NCI-H1092 (cell line): ENCODE measurements around the gene PM20D1.
"Not testable (repeated sequence)": the region's sequence is repeated elsewhere in the genome, so short reads cannot be mapped to it uniquely, and the experiment has no call there.

ENCODE experiments used
- DNase-seq: peaks from one replicate; lab custom pipeline; 2025; lab: John Stamatoyannopoulos, UW

The PM20D1 gene

DNA sequence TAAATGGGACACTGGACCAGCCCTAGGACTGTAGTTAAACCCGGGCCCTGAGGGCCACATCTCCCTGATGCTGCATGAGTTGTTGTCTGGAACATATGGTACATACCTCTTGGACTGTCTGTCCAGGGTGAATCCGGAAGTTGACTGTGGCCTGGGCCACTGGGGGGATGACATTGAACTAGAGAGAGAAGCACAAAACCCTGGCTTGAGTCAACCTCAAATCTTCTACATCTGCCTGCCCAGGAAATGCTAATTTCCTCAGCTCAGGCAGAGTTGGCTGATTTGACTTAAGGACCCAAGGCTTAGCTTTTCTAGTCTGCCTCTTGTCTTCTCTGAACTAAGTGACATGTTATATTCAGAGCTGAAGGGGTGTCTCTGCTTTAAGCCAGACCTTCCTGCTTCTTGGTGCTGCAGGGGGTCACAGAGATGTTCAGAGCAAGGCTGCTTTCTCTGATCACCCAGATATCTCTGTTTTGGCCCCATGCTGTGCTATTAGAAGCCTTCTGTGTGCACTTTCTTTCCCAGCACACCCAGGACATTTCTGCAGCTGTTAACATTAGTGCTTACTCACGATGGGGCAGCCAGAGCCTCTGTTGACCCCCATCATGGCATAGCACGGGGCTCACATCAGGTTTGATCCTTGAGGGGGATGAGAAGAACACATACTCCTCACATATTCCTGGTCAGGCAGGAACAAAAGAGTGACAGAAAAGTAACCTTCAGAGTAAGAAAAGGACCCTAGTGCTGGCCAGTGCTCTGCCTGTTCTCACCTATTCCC lies 9.6 kb downstream of the PM20D1 start:
- DNase-seq: no peak

DNA sequence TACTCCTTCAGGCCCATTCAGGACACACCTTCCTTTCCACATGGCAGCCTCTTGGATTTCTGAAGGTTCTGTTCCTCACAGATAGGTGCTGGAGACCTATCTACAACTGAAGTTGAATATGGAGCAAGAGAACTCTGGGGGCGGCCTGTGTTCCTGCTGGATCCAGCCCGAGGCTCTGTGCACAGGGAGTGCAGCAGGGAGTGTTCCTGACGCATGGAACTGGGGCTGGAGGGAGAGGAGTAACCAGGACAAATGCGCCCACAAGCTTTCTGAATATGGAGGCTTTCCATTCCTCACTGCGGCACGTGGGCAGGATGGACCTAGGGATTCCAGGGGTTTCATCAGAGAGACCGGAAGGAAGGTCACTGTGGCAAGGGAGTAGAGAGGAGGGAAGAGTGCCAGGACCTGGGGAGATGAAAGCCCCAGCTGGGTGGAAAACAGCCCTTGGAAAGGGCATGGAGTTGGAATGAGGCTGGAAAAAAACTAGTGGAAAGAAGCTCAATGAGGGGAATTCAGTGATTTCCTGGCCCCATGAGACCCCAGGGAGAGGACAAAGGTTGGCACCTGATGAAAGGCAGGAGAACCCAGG lies 12.5 kb downstream of the PM20D1 start:
- DNase-seq: no peak

DNA sequence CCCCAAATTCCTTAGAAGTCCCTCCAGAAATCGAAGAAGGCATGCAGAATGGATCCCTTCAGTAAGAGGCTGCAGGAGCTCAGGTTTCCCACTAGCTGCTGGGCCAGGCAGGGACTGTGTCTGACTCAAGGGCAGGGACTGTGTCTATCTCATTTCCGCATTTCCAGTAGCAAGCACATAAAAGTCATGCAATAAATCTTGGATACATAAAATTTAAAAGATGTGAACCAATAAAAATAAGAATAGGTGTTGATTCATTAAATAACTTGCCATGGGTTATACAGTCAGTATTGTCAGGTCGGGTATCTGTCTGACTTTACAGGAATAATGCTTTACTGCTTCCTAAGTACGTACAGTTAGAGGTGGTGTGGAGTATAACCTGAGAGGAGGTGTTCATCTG lies 15.2 kb downstream of the PM20D1 start:
- DNase-seq: no peak

DNA sequence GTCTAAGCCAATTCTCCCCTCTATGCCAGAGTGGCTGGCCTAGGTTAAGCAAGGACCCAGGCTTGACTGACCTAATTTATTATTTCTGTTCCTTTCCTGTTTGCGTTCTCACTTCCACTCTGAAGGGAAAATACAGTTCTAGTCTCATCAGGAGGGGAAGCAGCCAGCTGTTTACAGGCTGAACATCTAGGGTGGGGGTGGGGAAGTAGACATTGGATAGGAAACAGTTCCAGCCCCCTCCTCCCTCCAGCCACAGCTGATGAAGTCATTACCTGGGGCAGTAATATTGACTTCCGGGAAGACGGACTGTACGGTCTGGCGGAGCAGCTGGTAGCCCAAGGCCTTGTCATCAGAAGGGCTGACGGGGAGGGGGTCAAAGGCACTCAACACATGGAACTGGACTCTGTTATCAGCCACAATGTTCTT lies 17.6 kb downstream of the PM20D1 start:
- no peak for DNase-seq

DNA sequence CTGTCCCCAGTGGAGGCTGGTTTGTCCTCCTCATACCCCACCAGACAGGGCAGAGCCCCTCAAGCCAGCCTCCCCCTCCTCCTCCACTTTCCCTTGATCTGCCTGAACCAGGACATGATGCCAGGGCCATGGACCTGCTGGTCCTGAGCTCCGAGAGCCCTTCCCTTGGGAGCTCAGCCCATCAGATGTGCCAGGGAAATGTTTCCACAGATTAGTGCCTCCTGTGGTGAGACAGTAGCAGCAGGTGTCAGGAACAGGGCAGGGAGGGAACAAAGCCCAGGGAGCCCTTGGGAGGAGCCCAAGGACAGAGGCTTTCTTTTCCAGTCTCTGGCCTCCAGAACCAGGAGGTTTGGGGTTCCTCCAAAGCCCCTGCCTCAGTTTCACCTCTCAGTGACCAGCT lies 22.3 kb downstream of the PM20D1 start:
- DNase-seq: peak; percentile 42

- DNase-seq: no peak
These were observed 22.9 kb downstream of the PM20D1 start for GRCh38 chr1:205826995-205827394.

DNA sequence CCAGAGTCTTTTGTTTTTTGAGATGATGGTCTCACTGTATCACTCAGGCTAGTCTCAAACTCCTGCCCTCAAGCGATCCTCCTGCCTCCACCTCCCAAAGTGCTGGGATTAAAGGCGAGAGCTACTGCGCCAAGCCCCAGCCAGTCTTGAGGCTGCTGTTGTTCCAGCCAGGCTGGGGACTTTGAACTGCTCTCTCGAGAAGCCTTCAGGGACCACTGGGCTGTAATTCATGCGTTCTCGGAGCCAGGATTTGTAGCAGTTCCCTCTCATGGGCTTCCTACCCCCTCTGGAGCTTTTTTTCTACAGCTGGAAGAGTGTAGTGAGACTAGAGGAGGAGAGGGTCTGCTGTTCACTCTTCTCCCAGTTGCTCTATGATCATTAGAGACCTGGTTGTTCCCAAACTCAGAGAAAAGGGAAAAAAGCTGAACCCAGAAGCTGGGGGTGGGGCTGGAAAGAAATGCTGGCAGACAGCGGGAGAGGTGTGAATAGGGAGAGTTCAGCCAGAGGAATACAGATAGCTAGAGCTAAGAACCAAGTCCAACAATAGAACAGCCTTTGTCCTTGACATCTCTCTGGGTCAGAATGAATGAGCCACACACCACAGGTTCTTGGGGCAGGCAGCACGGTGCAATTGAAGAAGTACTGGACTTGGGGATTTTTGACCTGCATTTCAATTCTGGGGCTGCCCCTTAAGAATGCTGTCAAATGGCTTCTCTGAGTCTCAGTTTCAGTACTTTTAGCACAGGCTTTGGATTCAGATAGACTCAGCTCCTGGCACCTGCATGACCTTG lies 23.7 kb downstream of the PM20D1 start:
- no peak for DNase-seq

DNA sequence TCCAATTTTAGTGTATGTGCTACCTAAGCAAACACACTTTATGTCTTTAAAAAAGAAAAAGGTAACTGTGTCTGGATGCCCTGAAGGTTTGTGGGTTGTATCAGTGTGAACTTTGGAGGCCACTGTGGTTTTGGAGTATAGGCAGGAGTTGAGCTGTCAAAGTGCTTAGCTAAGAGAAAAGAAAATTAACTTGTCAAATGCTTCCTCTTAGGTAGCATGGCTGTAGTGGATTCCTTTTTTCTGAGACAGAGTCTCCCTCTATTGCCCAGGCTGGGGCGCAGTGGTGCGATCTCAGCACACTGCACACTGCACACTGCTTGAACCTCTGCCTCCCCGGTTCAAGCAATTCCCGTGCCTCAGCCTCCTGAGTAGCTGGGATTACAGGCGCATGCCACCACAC lies 25.8 kb downstream of the PM20D1 start:
- no peak for DNase-seq

- not testable (repeated sequence) for DNase-seq
These were observed 26.7 kb downstream of the PM20D1 start for GRCh38 chr1:205823260-205823659.

DNA sequence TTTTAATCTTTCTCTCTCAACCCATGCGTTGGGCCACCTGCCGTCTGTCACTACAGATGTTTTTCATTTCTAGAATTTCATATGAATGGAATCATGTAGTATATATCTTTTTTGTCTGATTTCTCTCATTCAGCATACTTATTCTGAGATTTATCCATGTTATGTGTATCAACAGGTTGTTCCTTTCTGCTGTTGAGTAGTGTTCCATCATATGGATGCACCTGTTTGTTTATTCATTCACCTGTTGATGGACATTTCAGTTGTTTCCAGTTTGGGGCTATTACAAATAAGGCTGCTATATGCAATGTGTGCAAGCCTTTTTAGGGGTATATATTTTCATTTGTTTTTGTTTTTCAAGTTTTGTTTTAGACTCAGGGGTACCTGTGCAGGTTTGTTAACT lies 27.5 kb downstream of the PM20D1 start:
- DNase-seq: no peak

DNA sequence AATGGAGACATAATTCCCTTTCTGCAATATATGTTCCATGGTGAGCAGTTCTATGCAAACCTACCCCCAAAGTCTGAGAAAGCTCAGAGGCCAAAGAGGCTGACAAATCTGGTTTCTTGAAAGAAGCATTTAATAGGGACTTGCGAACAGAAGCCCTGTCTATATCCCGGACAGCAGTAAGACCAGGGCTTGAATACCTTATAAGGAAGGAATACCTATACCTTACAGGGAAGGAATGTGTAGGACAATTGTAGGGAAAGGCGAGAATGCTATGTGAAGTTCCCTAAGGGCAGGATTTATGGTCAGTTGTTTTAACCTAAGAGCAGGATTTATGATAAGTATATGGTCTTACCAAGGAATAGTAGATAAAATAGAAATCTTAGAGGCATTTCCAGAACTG lies 31.9 kb downstream of the PM20D1 start:
- no peak for DNase-seq

- no peak for DNase-seq
These were observed 32.6 kb downstream of the PM20D1 start for GRCh38 chr1:205817364-205817763.

GRCh38 chr1:205813755-205814058 lies 36.2 kb downstream of the PM20D1 start:
- DNase-seq: no peak

DNA sequence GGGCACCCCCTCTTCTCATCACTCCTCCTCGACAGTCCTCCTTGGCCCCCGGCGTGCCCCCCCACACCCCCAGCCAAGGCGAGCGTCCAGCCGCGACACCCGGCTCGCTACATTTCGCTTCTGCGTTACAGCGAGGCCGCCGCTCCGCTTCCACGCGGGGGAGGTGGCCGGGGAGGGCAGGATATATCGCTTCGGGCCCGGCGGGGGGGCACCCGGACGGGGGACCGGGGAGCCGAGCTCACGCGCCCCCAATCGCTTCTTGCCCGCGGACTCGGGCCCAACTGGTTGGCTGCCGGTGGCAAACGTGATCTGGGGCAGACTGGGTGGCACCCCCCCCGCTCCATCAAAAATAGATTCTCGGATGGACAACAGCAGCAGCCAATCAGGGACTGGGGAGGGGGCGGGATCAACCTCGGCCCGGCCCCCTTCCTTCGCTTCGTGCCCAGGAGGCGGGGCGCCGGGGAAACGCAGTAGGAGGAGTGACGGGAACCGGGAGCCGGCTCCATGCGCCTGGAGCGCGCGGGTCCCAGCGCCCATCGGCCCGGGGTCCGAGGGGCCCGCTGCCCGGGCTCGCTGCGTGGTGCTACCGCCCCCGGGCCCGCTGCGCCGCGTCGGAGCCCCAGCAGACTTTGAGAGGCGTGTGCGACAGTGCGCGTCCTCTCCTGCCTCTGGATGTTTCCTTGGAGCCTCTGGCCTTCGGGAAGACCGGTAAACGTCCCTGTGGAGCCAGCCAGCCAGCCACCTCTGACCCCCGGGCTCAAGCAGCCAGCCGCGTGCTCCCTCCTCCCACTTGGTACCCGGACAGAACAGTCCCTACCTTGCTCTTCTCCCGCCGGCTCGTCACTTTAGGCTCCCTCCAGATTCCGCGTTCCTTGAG lies 36.8 kb downstream of the PM20D1 start, which contains the start of gene SLC41A1:
SLC41A1 (minus strand) TSS at position 321 of the 877 bp plus-strand sequence. CDS start 2,757 bp downstream, outside the sequence.
- peak; percentile 93 for DNase-seq

GRCh38 chr1:205812271-205812877 lies 37.6 kb downstream of the PM20D1 start:
- DNase-seq: no peak

- DNase-seq: no peak
These were observed 38.3 kb downstream of the PM20D1 start for GRCh38 chr1:205811660-205812059.

- no peak for DNase-seq
These were observed 39.3 kb downstream of the PM20D1 start for GRCh38 chr1:205810448-205811157.

DNA sequence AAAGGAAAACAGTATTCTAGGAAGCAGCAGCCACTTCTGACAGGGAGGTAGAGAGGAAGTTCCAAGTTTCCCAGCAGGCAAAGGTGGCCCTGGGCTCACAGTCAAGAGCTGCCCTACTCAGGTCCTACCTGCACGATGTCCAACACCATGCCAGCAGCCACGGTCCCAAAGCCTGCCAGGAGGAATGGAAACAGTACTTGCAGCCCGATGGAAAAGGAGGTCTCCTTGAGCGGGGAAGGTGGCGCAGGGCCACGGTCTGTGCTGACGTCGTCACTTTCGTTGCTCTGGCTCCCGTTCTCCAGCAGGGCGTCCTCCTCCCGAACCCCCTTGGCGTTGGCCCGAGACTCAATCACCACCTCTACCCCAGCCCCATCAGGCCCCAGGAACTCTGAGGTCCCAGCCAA lies 40.0 kb downstream of the PM20D1 start:
- no peak for DNase-seq

DNA sequence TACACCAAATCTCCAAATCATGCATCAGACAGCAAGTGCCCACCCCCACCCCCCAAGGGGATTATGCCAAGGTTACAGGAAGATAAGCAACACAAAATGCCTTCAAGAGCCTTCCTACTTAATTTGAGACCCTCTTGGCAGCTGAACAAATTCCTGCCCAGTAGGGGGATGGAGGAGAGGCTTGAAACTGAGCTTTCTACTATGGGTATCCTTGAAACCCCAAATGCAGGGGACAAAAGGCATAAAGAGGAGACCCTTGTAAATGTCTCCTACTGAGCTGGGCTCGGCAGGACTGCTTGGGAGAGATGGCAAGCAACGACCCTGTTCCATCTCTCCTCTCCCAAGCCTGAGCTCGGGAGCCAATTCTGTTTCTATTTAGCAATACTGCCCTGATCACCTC lies 40.5 kb downstream of the PM20D1 start:
- DNase-seq: no peak

DNA sequence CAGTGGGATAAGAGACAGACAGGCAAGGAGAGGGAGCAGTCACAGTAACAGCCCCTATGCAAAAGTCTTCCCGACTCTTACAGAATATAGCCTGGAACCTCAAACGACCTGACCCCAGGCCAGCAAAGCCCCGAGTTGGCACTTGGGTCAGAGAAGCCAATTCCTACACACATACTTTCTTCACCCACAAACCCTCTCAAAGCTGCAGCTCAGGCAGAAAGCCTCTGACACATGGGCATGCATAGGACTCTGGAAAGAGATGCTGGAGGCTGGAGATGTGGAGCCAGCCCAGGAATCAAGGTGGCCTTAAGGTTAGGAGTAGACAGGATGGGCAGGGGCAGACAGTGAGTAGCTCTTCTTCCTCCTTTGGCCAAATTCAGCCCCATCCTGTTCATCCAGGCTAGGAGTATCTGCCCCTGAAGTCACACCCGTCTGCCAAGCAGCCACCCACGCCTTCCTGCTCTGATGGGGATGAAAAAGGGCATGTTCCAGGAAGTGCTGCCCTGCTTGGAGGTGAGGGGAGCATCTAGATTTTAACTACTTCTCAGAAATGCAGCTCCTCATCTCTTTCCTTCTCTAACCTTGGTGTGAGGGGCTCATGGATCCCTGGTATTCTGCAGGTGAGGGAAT lies 44.7 kb downstream of the PM20D1 start:
- no peak for DNase-seq

DNA sequence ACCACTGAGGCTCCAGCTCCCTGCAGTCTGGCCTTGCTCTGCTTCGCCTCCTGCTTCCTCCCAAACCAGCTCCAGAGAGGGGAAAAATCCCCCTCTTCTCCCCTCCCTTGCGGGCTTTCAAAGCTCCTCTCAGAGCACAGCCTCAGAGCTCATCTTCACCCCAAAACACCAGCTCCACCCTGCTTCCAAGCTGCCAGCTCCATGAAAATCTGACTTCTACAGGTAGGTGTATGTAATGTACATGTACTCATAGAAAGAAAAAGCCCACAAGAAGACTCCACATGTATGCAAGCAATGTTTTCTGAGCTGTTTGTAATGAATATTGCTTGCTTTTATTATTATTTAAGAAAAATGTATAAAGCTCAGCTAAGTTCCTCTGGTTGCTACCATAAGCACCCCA lies 45.3 kb downstream of the PM20D1 start:
- no peak for DNase-seq
